Measurements from ENCODE around the gene ACYP1.

GRCh38 chr14:75044322-75044721, 19.5 kb downstream of the ACYP1 start:
- TF ChIP-seq CTCF (conservative IDR thresholded peaks at IDR 0.05; ENCODE audit: low read length), result no peak
- TF ChIP-seq EZH2phosphoT487 (IDR thresholded peaks at IDR 0.05; ENCODE audit: borderline replicate concordance, low read depth, low read length), result no peak
